Endothelial cell of umbilical vein (primary cell): ENCODE measurements around the gene KRABD2.

Experiments
- CTCF ChIP-seq, 2 donors: IDR thresholded peaks; 1 replicate in 1 of 2; 2 replicates in 1 of 2; pipeline ENCODE4 v1.5.1; 2011; ENCODE audit warnings: low read length in 2 of 2, mild to moderate bottlenecking in 2 of 2, moderate library complexity in 2 of 2, control low read depth in 1 of 2, inconsistent platforms in 1 of 2, low read depth in 1 of 2; ENCODE audit not compliant: insufficient read depth in 1 of 2; ENCODE audit errors: extremely low read depth in 1 of 2
- MYC ChIP-seq: IDR thresholded peaks from one replicate; pipeline ENCODE4 v1.6.1; 2011; ENCODE audit warnings: mild to moderate bottlenecking, low read depth, low read length

DNA sequence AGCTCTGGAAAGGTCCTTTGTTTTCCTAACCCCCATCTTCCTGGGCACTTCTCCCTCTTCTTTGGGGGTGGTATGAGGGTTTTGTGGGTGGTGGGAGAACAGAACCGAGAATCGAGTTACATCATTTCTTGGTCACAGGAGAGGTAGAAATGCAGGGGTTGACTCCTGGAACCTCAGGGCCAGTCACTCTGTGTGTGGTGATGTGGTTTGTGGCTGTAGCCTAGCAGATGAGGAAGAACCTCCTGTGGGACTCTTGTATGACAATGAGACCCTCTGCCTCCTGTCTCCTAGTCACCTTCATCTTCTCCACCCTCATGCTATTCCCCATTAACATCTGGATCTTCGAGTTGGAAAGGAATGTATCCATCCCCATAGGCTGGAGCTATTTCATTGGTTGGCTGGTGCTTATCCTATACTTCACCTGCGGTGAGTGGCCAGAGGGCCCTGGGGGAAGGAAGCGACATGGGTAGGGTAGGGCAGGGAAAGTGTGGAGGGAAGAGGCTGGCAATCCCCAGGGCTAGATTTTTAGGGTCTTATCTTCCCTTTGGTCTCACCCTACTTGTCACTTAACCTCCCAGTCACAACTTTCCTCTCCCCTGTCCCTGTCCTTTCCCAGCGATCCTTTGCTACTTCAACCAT lies 31.3 kb downstream of the KRABD2 start:
- TF ChIP-seq CTCF (IDR thresholded peaks at IDR 0.05; ENCODE audit: extremely low read depth in 1 of 2, insufficient read depth in 1 of 2, low read depth in 1 of 2, low read length in 2 of 2) (no peak), MYC (no peak)
